Myocyte (in vitro differentiated cells): ENCODE measurements around the gene CHCHD10. TPM values are rescaled to one million over a fixed set of nuclear protein-coding genes. Genes with fewer than 3 reads are reported as not detected.

Experiments used
- DNase-seq: peaks from one replicate; pipeline ENCODE4 v3.0.0-alpha.2; 2012; ENCODE audit warnings: low read depth
- total RNA-seq: library from RNA; depleted of rRNA; stranded (reverse); fragments of >200 nt; gene quantifications from 2 replicates; pipeline ENCODE4 v1.2.3, GENCODE V29; 2014

The CHCHD10 gene
- total RNA-seq, 1 donor from 2014 or later = 19.8 TPM

GRCh38 chr22:23787910-23788309, 20.1 kb upstream of the CHCHD10 start:
- DNase-seq = no peak

DNA sequence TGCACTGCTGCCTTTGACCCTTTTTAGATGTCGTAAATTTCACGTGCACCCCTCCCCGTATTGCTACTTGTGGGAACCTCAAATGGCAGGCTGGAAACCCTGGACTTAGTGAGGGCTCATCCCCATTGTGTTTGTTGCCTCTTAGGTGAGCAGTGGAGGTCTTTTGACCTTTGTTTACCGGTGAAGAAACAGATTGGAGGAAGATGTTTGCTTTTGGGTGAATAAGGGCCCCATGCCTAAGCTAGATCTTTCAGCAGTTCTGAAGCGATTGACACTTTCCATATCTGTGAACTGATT, 19.8 kb upstream of the CHCHD10 start:
- no peak for DNase-seq

DNA sequence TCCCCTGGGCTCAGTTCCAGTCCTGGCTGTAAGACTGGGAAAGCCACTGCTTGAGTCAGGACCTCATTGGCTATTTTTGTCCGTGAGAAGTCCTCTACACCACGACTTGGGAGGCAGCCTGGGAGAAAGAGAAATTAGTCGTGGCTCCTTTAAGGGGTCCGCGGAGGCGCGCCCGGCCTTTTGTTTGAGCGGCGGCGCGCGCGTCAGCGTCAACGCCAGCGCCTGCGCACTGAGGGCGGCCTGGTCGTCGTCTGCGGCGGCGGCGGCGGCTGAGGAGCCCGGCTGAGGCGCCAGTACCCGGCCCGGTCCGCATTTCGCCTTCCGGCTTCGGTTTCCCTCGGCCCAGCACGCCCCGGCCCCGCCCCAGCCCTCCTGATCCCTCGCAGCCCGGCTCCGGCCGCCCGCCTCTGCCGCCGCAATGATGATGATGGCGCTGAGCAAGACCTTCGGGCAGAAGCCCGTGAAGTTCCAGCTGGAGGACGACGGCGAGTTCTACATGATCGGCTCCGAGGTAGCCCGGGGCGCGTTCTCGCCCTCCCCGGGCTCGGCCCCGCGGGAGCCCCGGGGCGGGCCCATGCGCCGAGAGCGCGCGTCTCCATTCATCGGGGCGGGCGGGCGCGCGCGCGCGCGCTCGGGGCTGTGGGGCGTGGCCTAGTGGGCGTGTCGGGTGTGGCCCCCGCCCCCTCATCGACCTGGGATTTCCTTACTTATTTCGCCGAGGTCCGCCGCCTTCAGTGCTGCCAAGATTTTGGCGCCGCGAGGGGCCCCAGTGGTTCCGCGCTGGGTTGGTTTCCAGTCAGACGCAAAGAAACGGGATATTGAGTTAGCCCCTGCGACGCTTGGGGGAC, 19.2 kb upstream of the CHCHD10 start, which contains the start of gene SMARCB1:
Gene SMARCB1, plus strand, starts transcription at position 215 of the 848 bp plus-strand sequence. Its CDS starts 204 bp downstream, at position 419.
- peak; percentile 98 for DNase-seq

DNA sequence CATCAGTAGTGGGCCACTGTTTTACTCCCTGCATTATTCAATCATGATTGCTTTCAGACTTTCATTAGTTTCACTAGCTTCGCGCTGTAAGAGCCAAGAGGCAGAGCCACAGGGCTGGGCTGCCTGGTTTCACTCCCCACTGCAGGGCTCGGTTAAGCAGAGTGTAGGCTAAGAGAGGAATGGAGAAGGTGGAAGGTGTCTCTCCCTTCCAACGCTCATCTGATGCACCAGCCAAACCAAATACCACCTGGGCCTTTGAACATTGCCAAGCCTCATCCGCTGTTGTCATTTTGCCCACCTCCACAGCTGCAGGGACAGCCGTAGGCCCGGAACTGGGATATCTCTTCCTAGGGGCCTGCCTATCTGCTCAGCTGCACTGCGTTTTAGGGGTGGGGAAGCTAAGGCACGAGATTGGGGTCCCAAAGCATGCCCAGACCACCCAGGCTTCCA, 18.5 kb upstream of the CHCHD10 start:
- no peak for DNase-seq

DNA sequence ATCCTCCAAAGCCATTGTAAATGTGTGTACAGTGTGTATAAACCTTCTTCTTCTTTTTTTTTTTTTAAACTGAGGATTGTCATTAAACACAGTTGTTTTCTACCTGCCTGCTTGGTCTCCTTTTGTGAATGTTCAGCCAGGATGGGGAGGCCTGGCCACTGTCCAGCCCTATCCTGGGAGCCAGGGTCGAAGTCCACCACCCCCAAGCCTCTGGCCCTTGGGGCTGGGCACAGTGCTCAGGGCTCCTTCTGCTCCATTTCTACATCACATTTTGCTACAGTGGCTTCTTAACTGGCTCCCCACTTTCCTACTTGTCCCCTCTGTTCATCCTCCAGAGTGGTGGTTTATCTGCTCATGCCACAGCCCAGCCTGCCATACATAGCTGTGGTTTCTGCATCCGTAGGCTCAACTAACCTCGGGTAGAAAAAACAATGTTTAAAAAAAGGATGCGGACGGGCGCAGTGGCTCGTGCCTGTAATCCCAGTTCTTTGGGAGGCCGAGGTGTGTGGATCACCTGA, 16.5 kb upstream of the CHCHD10 start:
- DNase-seq = peak; percentile 93

DNA sequence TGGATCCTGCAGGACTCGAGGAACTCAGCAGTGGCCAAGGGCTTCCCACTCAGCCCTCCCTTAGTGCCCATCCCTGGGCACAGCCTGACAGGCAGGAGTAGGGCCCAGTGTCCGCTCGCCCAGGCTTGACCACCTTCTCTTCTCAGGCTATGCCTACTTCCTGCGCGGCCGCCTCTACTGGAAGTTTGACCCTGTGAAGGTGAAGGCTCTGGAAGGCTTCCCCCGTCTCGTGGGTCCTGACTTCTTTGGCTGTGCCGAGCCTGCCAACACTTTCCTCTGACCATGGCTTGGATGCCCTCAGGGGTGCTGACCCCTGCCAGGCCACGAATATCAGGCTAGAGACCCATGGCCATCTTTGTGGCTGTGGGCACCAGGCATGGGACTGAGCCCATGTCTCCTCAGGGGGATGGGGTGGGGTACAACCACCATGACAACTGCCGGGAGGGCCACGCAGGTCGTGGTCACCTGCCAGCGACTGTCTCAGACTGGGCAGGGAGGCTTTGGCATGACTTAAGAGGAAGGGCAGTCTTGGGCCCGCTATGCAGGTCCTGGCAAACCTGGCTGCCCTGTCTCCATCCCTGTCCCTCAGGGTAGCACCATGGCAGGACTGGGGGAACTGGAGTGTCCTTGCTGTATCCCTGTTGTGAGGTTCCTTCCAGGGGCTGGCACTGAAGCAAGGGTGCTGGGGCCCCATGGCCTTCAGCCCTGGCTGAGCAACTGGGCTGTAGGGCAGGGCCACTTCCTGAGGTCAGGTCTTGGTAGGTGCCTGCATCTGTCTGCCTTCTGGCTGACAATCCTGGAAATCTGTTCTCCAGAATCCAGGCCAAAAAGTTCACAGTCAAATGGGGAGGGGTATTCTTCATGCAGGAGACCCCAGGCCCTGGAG, 15.7 kb upstream of the CHCHD10 start:
- peak; percentile 56 for DNase-seq

- no peak for DNase-seq
Observed at GRCh38 chr22:23782703-23783102, 14.9 kb upstream of the CHCHD10 start.

GRCh38 chr22:23782252-23782651, 14.5 kb upstream of the CHCHD10 start:
- DNase-seq = no peak

- peak; percentile 75 for DNase-seq
Observed at GRCh38 chr22:23781511-23782183, 13.9 kb upstream of the CHCHD10 start.

- DNase-seq = no peak
Observed at GRCh38 chr22:23781065-23781464, 13.3 kb upstream of the CHCHD10 start.

DNA sequence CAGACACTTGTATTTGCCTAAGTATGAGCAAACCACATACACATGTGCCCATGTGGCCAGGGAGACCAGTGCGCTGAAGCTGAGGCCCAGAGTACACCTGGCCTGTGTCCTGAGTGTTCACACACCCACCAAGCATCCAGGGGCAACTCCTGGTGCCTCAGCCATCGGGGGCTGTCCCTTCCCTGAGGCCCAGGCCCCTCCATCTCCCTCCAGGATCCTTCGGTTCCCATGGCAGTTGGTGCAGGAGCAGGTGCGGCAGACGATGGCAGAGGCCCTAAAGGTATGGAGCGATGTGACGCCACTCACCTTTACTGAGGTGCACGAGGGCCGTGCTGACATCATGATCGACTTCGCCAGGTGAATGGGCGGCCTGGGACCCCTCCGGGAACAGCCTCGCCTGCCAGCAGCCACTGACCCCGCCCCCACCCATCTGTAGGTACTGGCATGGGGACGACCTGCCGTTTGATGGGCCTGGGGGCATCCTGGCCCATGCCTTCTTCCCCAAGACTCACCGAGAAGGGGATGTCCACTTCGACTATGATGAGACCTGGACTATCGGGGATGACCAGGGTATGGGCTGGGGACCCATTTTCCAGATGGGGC, 12.5 kb upstream of the CHCHD10 start:
- DNase-seq = no peak

GRCh38 chr22:23779731-23780130, 12.0 kb upstream of the CHCHD10 start:
- no peak for DNase-seq

GRCh38 chr22:23779083-23779482, 11.3 kb upstream of the CHCHD10 start:
- no peak for DNase-seq

DNA sequence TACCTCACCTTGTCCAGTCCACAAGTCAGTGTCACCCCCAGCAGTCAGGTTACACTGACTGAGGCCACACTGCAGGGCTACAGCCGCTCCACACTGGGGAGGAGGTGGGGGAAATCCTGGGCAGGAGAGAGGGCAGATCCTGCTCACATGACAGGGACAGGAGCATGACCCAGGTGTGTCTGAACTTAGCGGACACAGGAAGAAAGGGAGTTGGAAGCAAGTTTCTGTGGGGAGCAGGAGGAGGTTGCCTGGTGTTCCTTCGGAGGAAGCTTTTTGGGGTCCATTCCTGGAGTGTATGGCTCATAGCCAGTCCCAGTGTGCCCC, 10.8 kb upstream of the CHCHD10 start:
- no peak for DNase-seq

- peak; percentile 87 for DNase-seq
Observed at GRCh38 chr22:23777776-23778576, 10.2 kb upstream of the CHCHD10 start.

DNA sequence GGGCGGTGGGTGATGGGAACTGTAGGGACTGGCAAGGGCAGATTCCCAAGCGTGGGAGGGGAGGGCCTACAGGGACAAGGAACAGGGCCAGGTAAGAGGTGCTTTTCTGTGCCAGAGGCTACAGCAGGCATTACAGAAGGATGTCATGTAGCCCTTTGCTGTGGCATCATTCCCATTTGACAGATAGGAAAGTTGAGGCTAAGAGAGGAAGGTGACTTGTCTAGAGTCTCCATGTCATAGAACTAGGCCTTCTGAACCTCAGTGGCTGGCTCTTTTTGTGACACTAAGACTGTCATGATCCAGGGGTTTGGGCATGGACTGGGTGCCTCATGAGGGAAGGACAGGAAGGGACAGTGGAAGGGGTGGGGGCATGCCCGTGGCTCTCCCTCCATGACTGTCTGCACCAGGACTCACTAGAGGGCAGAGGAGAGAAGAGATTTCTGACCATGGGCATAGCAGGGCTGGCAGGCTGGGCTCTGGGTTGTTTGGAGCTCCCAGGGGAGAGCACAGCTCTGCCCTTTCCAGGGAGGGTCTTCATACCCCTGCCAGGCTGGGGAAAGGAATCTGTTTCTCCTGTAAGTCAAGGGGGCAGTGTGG, 8.1 kb upstream of the CHCHD10 start:
- DNase-seq = peak; percentile 55

DNA sequence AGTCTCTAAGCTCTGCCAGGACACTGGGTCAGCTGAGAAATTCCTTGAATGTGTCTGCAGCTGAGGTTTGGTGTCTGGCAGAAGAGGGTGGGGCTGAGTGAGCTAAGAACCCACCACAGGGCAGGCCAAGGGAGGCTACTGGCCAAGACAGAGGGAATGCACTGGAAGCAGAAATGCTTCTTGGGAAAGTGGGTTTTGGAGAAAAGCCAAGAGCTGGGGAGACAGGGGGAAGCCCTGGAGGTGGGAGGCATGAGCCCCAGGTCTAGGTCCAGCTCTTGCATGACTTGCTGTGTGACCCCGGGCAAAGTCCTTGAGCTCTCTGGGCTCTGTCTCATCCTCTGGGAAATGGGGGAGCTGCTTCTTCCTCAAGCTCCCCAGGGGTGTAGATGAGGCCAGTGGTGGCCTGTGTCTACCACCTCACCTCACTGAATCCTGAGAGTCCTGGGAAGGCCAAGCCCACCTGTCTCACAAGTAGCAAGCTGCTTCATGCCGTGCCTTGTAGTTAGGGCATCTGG, 7.2 kb upstream of the CHCHD10 start:
- peak; percentile 91 for DNase-seq

GRCh38 chr22:23774114-23774921, 6.5 kb upstream of the CHCHD10 start:
- DNase-seq = no peak
